ENCODE results near the gene GPR18.

GPR18 gene, protein sequence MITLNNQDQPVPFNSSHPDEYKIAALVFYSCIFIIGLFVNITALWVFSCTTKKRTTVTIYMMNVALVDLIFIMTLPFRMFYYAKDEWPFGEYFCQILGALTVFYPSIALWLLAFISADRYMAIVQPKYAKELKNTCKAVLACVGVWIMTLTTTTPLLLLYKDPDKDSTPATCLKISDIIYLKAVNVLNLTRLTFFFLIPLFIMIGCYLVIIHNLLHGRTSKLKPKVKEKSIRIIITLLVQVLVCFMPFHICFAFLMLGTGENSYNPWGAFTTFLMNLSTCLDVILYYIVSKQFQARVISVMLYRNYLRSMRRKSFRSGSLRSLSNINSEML

DNA sequence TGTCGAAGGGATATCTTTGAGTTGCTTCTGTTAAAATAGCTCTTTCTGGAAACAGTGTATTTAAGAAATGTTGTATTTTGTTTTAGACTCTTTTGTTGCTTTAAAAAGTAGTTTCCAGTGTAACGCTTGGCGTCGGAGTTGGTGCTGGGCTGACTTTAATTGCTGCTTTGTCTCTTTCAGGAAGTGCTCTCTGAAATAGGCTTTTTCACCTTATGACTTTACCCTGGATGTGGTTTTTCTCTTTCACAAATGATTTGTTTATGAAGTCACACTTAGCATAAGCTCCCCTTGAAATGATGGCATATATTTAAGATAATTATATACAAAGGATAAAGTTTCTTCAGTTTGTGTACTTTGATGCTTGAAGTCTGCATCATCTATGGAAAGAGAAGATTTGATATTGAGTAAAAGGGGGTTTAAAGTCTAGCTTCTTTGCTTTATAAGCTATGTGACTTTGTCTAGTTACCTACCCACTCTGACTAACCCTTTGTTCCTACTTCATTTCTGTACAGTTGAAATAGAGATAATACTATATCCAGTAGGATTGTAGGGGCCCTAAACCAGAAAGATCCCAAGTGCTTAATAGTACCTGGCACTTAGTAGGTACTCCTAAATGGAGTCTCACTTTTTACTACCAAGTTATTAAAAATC, at the start of gene GPR18:
TSS of gene GPR18 (minus strand) at position 170 of the 651 bp plus-strand sequence. CDS start 2,507 bp downstream, outside the sequence.
- peak; percentile 11 for DNase-seq

DNA sequence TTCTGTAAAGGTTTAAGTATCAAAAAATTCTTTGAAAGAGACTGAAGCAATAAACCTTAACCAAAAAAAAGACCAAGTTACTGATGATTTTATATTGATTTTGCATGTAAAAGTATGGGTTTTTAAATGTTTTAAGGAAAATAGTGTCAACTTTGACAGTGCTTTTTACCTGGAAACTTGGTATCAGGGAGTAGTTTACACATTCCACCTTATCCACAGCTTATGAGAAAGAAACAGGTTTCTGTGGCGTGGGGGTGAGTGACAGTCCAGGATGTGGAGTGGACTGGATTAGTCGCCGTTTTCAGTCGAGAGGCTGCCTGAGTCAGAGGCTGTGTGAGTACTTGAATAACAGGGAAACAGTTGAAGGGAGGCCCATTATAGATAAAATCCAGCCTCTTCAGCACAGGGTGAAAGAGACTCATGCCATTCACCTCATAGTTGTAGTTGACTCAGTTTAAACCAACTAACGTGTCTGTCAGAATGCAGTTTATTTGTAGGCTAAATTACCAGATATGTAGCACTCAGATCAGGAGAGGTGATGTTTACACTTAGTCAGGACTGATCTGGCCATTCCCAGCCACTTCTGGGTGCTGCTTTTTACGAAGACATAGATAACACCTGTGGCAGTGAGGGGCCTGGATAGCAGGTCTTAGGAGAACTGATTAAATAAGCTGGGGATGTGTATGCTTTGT, 49.6 kb upstream of the GPR18 start:
- DNase-seq: no peak

- DNase-seq: no peak
Measured at GRCh38 chr13:99307247-99307646, 49.1 kb upstream of the GPR18 start, which contains the start of gene GPR183. TSS of gene GPR183 (minus strand) at chr13:99307399. CDS start at chr13:99296145, 11,254 bp downstream.

DNA sequence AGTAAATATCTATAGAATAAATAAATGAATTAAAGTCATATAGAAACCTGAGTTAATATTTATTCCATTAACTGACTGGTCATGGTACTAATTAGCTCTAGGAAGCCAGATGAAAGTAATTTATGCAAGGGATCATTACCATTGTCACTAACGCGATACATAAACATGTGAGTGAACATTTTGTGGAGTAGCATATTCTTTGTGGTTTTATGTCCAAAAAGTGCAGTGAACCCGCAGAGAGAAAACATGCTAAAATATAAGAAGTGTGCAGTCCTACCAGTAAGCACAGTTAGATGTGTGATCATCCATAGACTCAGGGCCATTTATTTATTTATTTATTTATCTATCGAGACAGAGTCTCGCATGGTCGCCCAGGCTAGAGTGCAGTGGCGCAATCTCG, 47.4 kb upstream of the GPR18 start:
- DNase-seq: no peak

DNA sequence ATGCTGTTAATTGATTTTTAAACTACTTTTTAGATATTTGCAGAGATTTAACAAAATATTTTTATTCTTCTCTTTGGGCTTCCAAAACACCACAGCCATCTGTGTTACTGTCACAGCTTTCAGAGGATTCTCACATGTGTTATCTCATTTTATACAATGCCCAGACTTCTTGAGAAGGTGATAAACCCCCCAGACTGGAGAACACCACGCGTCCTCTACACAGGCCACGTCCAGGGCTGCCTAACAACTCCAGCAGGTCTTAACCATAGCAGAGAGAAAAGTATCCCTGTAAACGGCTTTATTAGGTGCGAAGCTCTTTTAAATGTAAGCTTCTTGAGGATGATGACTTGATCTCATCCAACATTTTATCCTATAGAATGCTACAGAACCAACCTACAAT, 47.0 kb upstream of the GPR18 start:
- no peak for DNase-seq

- no peak for DNase-seq
Measured at GRCh38 chr13:99304541-99304940, 46.4 kb upstream of the GPR18 start.

- DNase-seq: no peak
Measured at GRCh38 chr13:99303863-99304521, 45.8 kb upstream of the GPR18 start.

- DNase-seq: no peak
Measured at GRCh38 chr13:99302637-99303505, 44.7 kb upstream of the GPR18 start.

- no peak for DNase-seq
Measured at GRCh38 chr13:99301913-99302636, 43.9 kb upstream of the GPR18 start.

GRCh38 chr13:99301056-99301838, 43.1 kb upstream of the GPR18 start:
- DNase-seq: no peak

- DNase-seq: no peak
Measured at GRCh38 chr13:99299920-99300341, 41.8 kb upstream of the GPR18 start.

- no peak for DNase-seq
Measured at GRCh38 chr13:99299256-99299919, 41.2 kb upstream of the GPR18 start.

DNA sequence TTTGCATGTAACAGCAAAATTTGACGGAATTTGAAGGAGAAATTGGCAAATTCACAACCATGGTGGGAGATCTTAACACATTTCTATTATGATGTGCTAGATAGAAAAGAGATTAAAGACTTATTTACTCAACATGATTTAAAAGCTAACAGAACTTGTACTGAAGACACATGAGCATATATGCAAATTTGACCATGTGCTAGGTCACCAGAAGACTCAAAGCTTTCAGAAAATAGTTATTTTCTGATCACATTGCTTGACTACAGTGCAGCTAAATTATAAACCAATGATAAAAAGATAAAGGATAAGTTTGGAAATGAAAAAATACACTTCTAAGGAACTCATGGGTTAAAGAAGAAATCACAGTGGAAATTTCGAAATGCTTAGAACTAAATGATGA, 39.9 kb upstream of the GPR18 start:
- DNase-seq: no peak

- DNase-seq: no peak
Measured at GRCh38 chr13:99297331-99297730, 39.2 kb upstream of the GPR18 start.

DNA sequence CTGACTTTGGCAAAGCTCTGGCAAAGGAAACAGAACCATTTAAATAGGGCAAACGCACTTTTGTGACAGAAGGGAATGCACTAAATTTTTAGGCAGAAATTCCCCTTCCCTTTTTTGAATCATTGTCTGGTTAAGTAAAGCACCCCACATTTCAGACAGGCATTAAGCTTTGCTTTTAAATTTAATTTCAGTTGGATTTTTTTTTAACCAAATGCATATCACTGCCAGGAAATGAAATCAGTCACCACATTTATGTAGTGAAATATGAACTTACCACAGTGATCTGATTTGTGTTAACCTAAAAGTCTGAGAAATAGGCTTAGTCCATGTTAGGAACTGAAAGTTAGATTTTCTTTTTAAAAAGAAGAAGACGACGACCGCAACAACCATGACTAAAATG, 38.2 kb upstream of the GPR18 start:
- DNase-seq: no peak

- DNase-seq: no peak
Measured at GRCh38 chr13:99295488-99296252, 37.5 kb upstream of the GPR18 start.

GRCh38 chr13:99294958-99295357, 36.8 kb upstream of the GPR18 start:
- no peak for DNase-seq

DNA sequence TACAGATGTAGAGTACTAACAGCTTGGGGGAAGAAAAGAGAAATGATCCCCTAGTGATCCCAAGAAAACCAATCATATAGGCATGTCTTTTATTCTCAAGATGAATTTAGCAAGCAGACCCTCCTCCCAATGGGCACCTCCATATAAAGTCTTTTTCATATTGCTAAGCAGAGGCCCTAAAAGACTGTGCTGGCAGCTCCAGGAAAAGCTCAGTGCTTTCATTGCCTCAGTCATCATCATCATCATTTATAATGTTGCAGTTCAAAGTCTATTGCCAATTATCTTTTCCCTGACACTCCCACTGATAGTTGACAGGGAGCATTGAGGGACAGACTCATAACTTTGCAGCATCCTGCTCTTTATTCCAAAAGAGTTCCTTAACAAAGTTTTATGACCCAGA, 36.0 kb upstream of the GPR18 start:
- DNase-seq: no peak

DNA sequence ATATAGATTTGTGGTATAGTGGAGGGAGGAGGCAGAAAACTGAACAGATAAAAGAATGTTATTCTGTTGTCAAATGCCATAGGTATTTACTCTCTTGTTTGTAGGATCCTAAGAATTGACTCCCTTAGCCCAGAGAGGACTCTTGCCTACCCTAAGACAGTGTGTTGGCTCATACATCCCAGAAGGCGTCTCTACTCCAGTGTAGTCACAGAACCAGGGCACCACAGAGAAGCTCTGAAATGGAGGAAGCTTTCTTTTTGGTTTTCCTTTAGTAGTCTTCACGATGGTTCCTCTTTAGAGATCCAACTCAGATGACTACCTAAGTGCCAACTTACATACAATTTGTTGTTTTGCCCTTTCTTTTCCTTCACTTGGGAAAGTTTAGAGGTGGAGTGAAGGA, 35.0 kb upstream of the GPR18 start:
- no peak for DNase-seq
